8988T (cell line): ENCODE results near the gene PODXL.
"Not testable (repeated sequence)": the region's sequence is repeated elsewhere in the genome, so short reads cannot be mapped to it uniquely, and the experiment has no call there.

Experiments
- DNase-seq: peaks from one replicate; pipeline ENCODE4 v3.0.0; 2011

The PODXL gene

GRCh38 chr7:131487217-131487616 lies 69.2 kb downstream of the PODXL start:
- DNase-seq = no peak

GRCh38 chr7:131486346-131486745 lies 70.1 kb downstream of the PODXL start:
- no peak for DNase-seq

- no peak for DNase-seq
Observed at GRCh38 chr7:131483586-131483985, 72.8 kb downstream of the PODXL start.

- DNase-seq = no peak
Observed at GRCh38 chr7:131482800-131483199, 73.6 kb downstream of the PODXL start.

GRCh38 chr7:131480384-131481315 lies 75.8 kb downstream of the PODXL start:
- no peak for DNase-seq

- DNase-seq = no peak
Observed at GRCh38 chr7:131476740-131477139, 79.7 kb downstream of the PODXL start.

- DNase-seq = no peak
Observed at GRCh38 chr7:131471250-131472004, 85.0 kb downstream of the PODXL start.

- DNase-seq = no peak
Observed at GRCh38 chr7:131467788-131468187, 88.6 kb downstream of the PODXL start.

GRCh38 chr7:131466735-131467365 lies 89.6 kb downstream of the PODXL start:
- no peak for DNase-seq

- not testable (repeated sequence) for DNase-seq
Observed at GRCh38 chr7:131462715-131463114, 93.7 kb downstream of the PODXL start.

- no peak for DNase-seq
Observed at GRCh38 chr7:131462059-131462458, 94.4 kb downstream of the PODXL start.

GRCh38 chr7:131459256-131459655 lies 97.2 kb downstream of the PODXL start:
- no peak for DNase-seq

GRCh38 chr7:131456338-131456737 lies 100.1 kb downstream of the PODXL start:
- no peak for DNase-seq

- DNase-seq = no peak
Observed at GRCh38 chr7:131455546-131455945, 100.9 kb downstream of the PODXL start.

- DNase-seq = no peak
Observed at GRCh38 chr7:131455001-131455400, 101.4 kb downstream of the PODXL start.

- DNase-seq = no peak
Observed at GRCh38 chr7:131454498-131454897, 101.9 kb downstream of the PODXL start.
